ENCODE data around the gene CMTM2.

CMTM2 gene

GRCh38 chr16:66578651-66579531 lies at the start of gene CMTM2:
Gene CMTM2, plus strand, starts transcription at chr16:66579463. Its CDS starts 145 bp downstream, at chr16:66579608.
- DNase-seq (ENCODE audit: low spot score) = peak; percentile 48

- no peak for DNase-seq (ENCODE audit: low spot score)
These were observed 49.8 kb upstream of the CMTM2 start for GRCh38 chr16:66529475-66529874.

GRCh38 chr16:66534376-66534799 lies 44.9 kb upstream of the CMTM2 start:
- no peak for DNase-seq (ENCODE audit: low spot score)

GRCh38 chr16:66536525-66536924 lies 42.7 kb upstream of the CMTM2 start:
- no peak for DNase-seq (ENCODE audit: low spot score)

GRCh38 chr16:66537236-66537635 lies 42.0 kb upstream of the CMTM2 start:
- no peak for DNase-seq (ENCODE audit: low spot score)

GRCh38 chr16:66538910-66539309 lies 40.4 kb upstream of the CMTM2 start:
- DNase-seq (ENCODE audit: low spot score) = no peak

- DNase-seq (ENCODE audit: low spot score) = no peak
These were observed 39.4 kb upstream of the CMTM2 start for GRCh38 chr16:66539623-66540469.

GRCh38 chr16:66541388-66542355 lies 37.6 kb upstream of the CMTM2 start:
- no peak for DNase-seq (ENCODE audit: low spot score)

GRCh38 chr16:66542396-66542795 lies 36.9 kb upstream of the CMTM2 start:
- no peak for DNase-seq (ENCODE audit: low spot score)

GRCh38 chr16:66543541-66543940 lies 35.7 kb upstream of the CMTM2 start:
- DNase-seq (ENCODE audit: low spot score) = no peak

- DNase-seq (ENCODE audit: low spot score) = no peak
These were observed 35.1 kb upstream of the CMTM2 start for GRCh38 chr16:66544016-66544757.

- DNase-seq (ENCODE audit: low spot score) = no peak
These were observed 31.9 kb upstream of the CMTM2 start for GRCh38 chr16:66547101-66547989.

- no peak for DNase-seq (ENCODE audit: low spot score)
These were observed 31.2 kb upstream of the CMTM2 start for GRCh38 chr16:66548068-66548467.

GRCh38 chr16:66548868-66549267 lies 30.4 kb upstream of the CMTM2 start:
- no peak for DNase-seq (ENCODE audit: low spot score)

GRCh38 chr16:66549284-66550131 lies 29.8 kb upstream of the CMTM2 start, which contains the start of gene TK2:
Gene TK2, minus strand, starts transcription at chr16:66550122. Its CDS starts 61 bp downstream, at chr16:66550061.
- DNase-seq (ENCODE audit: low spot score) = peak; percentile 89

GRCh38 chr16:66551348-66551759 lies 27.9 kb upstream of the CMTM2 start:
- peak; percentile 56 for DNase-seq (ENCODE audit: low spot score)

GRCh38 chr16:66551788-66552285 lies 27.4 kb upstream of the CMTM2 start:
- DNase-seq (ENCODE audit: low spot score) = no peak
